ENCODE measurements around the gene NUP93. TPM values are rescaled to one million over a fixed set of nuclear protein-coding genes. Genes with fewer than 3 reads are reported as not detected.

The NUP93 gene
- total RNA-seq, 1 donor from 2014 or later: 111 TPM

GRCh38 chr16:56742030-56742984 is 12.4 kb downstream of the NUP93 start:
- no peak for DNase-seq (ENCODE audit: low read depth, low spot score)

- no peak for DNase-seq (ENCODE audit: low read depth, low spot score)
These were observed 13.9 kb downstream of the NUP93 start for GRCh38 chr16:56743840-56744239.

GRCh38 chr16:56744996-56745640 is 15.2 kb downstream of the NUP93 start:
- no peak for DNase-seq (ENCODE audit: low read depth, low spot score)

GRCh38 chr16:56747486-56748045 is 17.6 kb downstream of the NUP93 start:
- no peak for DNase-seq (ENCODE audit: low read depth, low spot score)

- DNase-seq (ENCODE audit: low read depth, low spot score): no peak
These were observed 18.3 kb downstream of the NUP93 start for GRCh38 chr16:56748191-56748590.

GRCh38 chr16:56748826-56749225 is 18.9 kb downstream of the NUP93 start:
- no peak for DNase-seq (ENCODE audit: low read depth, low spot score)

- no peak for DNase-seq (ENCODE audit: low read depth, low spot score)
These were observed 20.0 kb downstream of the NUP93 start for GRCh38 chr16:56749672-56750491.

GRCh38 chr16:56753410-56753809 is 23.5 kb downstream of the NUP93 start:
- no peak for DNase-seq (ENCODE audit: low read depth, low spot score)

GRCh38 chr16:56755038-56755437 is 25.1 kb downstream of the NUP93 start:
- no peak for DNase-seq (ENCODE audit: low read depth, low spot score)

GRCh38 chr16:56758432-56758831 is 28.5 kb downstream of the NUP93 start:
- DNase-seq (ENCODE audit: low read depth, low spot score): no peak

- DNase-seq (ENCODE audit: low read depth, low spot score): no peak
These were observed 29.0 kb downstream of the NUP93 start for GRCh38 chr16:56758930-56759329.

- no peak for DNase-seq (ENCODE audit: low read depth, low spot score)
These were observed 33.5 kb downstream of the NUP93 start for GRCh38 chr16:56763291-56763916.

GRCh38 chr16:56764835-56765234 is 34.9 kb downstream of the NUP93 start:
- no peak for DNase-seq (ENCODE audit: low read depth, low spot score)

GRCh38 chr16:56765949-56766348 is 36.0 kb downstream of the NUP93 start:
- no peak for DNase-seq (ENCODE audit: low read depth, low spot score)

GRCh38 chr16:56767024-56767423 is 37.1 kb downstream of the NUP93 start:
- DNase-seq (ENCODE audit: low read depth, low spot score): no peak

- DNase-seq (ENCODE audit: low read depth, low spot score): no peak
These were observed 39.7 kb downstream of the NUP93 start for GRCh38 chr16:56769677-56770076.

GRCh38 chr16:56771558-56772279 is 41.8 kb downstream of the NUP93 start:
- no peak for DNase-seq (ENCODE audit: low read depth, low spot score)

GRCh38 chr16:56773532-56773931 is 43.6 kb downstream of the NUP93 start:
- no peak for DNase-seq (ENCODE audit: low read depth, low spot score)

GRCh38 chr16:56774016-56774680 is 44.2 kb downstream of the NUP93 start:
- no peak for DNase-seq (ENCODE audit: low read depth, low spot score)

- no peak for DNase-seq (ENCODE audit: low read depth, low spot score)
These were observed 45.2 kb downstream of the NUP93 start for GRCh38 chr16:56775162-56775561.

Measured in pulmonary artery endothelial cell (primary cell).